H1 (cell line): ENCODE measurements around the gene TGFBR1. TPM values are rescaled to one million over a fixed set of nuclear protein-coding genes. Genes with fewer than 3 reads are reported as not detected.

ENCODE experiments used
- CTCF ChIA-PET: fragments of 300-600 bp; sonication (Branson Sonifier 250); formaldehyde crosslinking; loops from one replicate; lab custom pipeline; 2021; ENCODE audit not compliant: partially characterized antibody; lab: Charles Lee
- POLR2A ChIA-PET: fragments of 300-600 bp; sonication (Branson Sonifier 250); formaldehyde crosslinking; loops from one replicate; lab custom pipeline; 2021; ENCODE audit warnings: inconsistent platforms; ENCODE audit not compliant: partially characterized antibody; lab: Charles Lee
- DNase-seq, 2 experiments: peaks; one replicate each; pipeline versions ENCODE4 v3.0.0 to v3.0.0-alpha.2; 2010 to 2022; ENCODE audit warnings: low spot score in 2 of 2, low read depth in 1 of 2, mixed read lengths in 1 of 2
- FAIRE-seq: peaks from 2 replicates; lab custom pipeline; 2011; peaks lifted over from hg19 to GRCh38; lab: Jason Lieb, UNC
- H2AFZ ChIP-seq: 2 replicates; pipeline ENCODE4 v1.8.1; 2012; ENCODE audit warnings: low read length, inconsistent platforms
- H2AK5ac ChIP-seq: 2 replicates; pipeline ENCODE4 v1.6.1; 2013; ENCODE audit warnings: low read depth, low read length
- H2BK120ac ChIP-seq: replicated peaks from 2 replicates; pipeline ENCODE3; 2013; ENCODE audit warnings: low read depth, low read length, inconsistent platforms
- H2BK12ac ChIP-seq: 2 replicates; pipeline ENCODE4 v1.6.1; 2013; ENCODE audit warnings: low read depth, low read length
- H2BK15ac ChIP-seq: 2 replicates; pipeline ENCODE4 v1.6.1; 2013; ENCODE audit warnings: low read length
- H2BK20ac ChIP-seq: 2 replicates; pipeline ENCODE4 v1.6.1; 2013; ENCODE audit warnings: low read length
- H2BK5ac ChIP-seq: 2 replicates; pipeline ENCODE4 v1.6.1; 2013; ENCODE audit warnings: low read depth, low read length
- H3K14ac ChIP-seq: 2 replicates; pipeline ENCODE4 v1.6.1; 2013; ENCODE audit warnings: inconsistent platforms; ENCODE audit not compliant: insufficient read length
- H3K18ac ChIP-seq: 2 replicates; pipeline ENCODE4 v1.6.1; 2013; ENCODE audit warnings: low read length; ENCODE audit errors: extremely low read depth
- H3K23ac ChIP-seq: 2 replicates; pipeline ENCODE4 v1.6.1; 2013; ENCODE audit warnings: inconsistent platforms; ENCODE audit not compliant: insufficient read length
- H3K23me2 ChIP-seq: 2 replicates; pipeline ENCODE4 v1.6.1; 2013; ENCODE audit warnings: low read depth, low read length
- H3K27ac ChIP-seq: 2 replicates; pipeline ENCODE4 v1.6.1; 2011; ENCODE audit warnings: low read depth, low read length, inconsistent platforms
- H3K27me3 ChIP-seq, 4 experiments: replicated peaks in 1 of 4; 1 replicate in 1 of 4; 2 replicates in 3 of 4; pipeline versions ENCODE4 v1.6.1 to v1.8.1; 2011 to 2013; ENCODE audit warnings: low read length in 3 of 4, mild to moderate bottlenecking in 3 of 4, inconsistent platforms in 2 of 4, mixed read lengths in 2 of 4, moderate library complexity in 1 of 4; ENCODE audit not compliant: control insufficient read depth in 3 of 4, insufficient read depth in 3 of 4; ENCODE audit errors: extremely low read depth in 1 of 4
- H3K36me3 ChIP-seq, 4 experiments: 2 replicates each; pipeline versions ENCODE4 v1.6.1 to v1.8.1; 2011 to 2013; ENCODE audit warnings: mild to moderate bottlenecking in 4 of 4, low read length in 3 of 4, moderate library complexity in 2 of 4, control low read depth in 1 of 4, inconsistent platforms in 1 of 4; ENCODE audit not compliant: insufficient read depth in 4 of 4, control insufficient read depth in 2 of 4
- H3K4ac ChIP-seq: replicated peaks from 2 replicates; pipeline ENCODE3; 2013; ENCODE audit warnings: low read length, low read depth, mixed read lengths, inconsistent platforms; ENCODE audit not compliant: insufficient read length
- H3K4me1 ChIP-seq, 4 experiments: replicated peaks in 1 of 4; 1 replicate in 1 of 4; 2 replicates in 3 of 4; pipeline versions ENCODE4 v1.6.1 to v1.8.1; 2011 to 2013; ENCODE audit warnings: low read length in 3 of 4, inconsistent platforms in 2 of 4, mixed read lengths in 1 of 4; ENCODE audit not compliant: insufficient read depth in 4 of 4, control insufficient read depth in 3 of 4
- H3K4me2 ChIP-seq, 2 experiments: 2 replicates each; pipeline versions ENCODE4 v1.6.1 to v1.8.1; 2011 to 2013; ENCODE audit warnings: low read depth in 2 of 2, low read length in 2 of 2, control low read depth in 1 of 2, inconsistent platforms in 1 of 2, mild to moderate bottlenecking in 1 of 2; ENCODE audit not compliant: insufficient read depth in 1 of 2
- H3K4me3 ChIP-seq, 4 experiments: fragments of 200-600, 300-600 bp in 1 of 4; sonication (generic), shearing (Covaris generic), sonication (Bioruptor Twin) in 1 of 4; 2 replicates each; pipeline versions ENCODE4 v1.5.1 to v1.8.1; 2011 to 2016; ENCODE audit warnings: low read length in 4 of 4, low read depth in 3 of 4, control low read depth in 2 of 4, inconsistent platforms in 2 of 4, mild to moderate bottlenecking in 2 of 4, mixed read lengths in 1 of 4, moderate library complexity in 1 of 4; ENCODE audit not compliant: insufficient read depth in 2 of 4; ENCODE audit errors: extremely low read depth in 1 of 4
- H3K56ac ChIP-seq: replicated peaks from 2 replicates; pipeline ENCODE3; 2013; ENCODE audit warnings: low read depth, mild to moderate bottlenecking, mixed read lengths, low read length, inconsistent platforms; ENCODE audit not compliant: insufficient read length
- H3K79me1 ChIP-seq: 2 replicates; pipeline ENCODE4 v1.6.1; 2013; ENCODE audit warnings: low read depth, low read length, control low read depth
- H3K79me2 ChIP-seq, 2 experiments: 2 replicates each; pipeline versions ENCODE4 v1.6.1 to v1.8.1; 2012 to 2013; ENCODE audit warnings: low read length in 2 of 2, mild to moderate bottlenecking in 2 of 2, inconsistent platforms in 1 of 2; ENCODE audit not compliant: insufficient read depth in 2 of 2, control insufficient read depth in 1 of 2
- H3K9ac ChIP-seq, 4 experiments: replicated peaks in 1 of 4; 1 replicate in 1 of 4; 2 replicates in 3 of 4; pipeline versions ENCODE4 v1.6.1 to v1.8.1; 2011 to 2013; ENCODE audit warnings: low read depth in 3 of 4, low read length in 3 of 4, control low read depth in 2 of 4, mild to moderate bottlenecking in 2 of 4, moderate library complexity in 2 of 4, inconsistent platforms in 1 of 4; ENCODE audit errors: extremely low read depth in 1 of 4
- H3K9me3 ChIP-seq, 2 experiments: 2 replicates each; pipeline versions ENCODE4 v1.6.1 to v1.8.1; 2012 to 2013; ENCODE audit warnings: mild to moderate bottlenecking in 2 of 2, moderate library complexity in 2 of 2, control low read depth in 1 of 2, inconsistent platforms in 1 of 2, low read depth in 1 of 2, low read length in 1 of 2, mixed read lengths in 1 of 2; ENCODE audit not compliant: insufficient read depth in 2 of 2
- H4K20me1 ChIP-seq, 2 experiments: replicated peaks in 1 of 2; 2 replicates each; pipeline versions ENCODE3 to v1.8.1; 2011 to 2013; ENCODE audit warnings: inconsistent platforms in 2 of 2, low read length in 2 of 2, mild to moderate bottlenecking in 1 of 2; ENCODE audit not compliant: insufficient read depth in 2 of 2, control insufficient read depth in 1 of 2
- H4K5ac ChIP-seq: 2 replicates; pipeline ENCODE4 v1.6.1; 2013; ENCODE audit warnings: low read length, low read depth, mixed read lengths, inconsistent platforms; ENCODE audit not compliant: insufficient read length
- H4K8ac ChIP-seq: 2 replicates; pipeline ENCODE4 v1.8.0; 2013; ENCODE audit warnings: mild to moderate bottlenecking, moderate library complexity, low read length, inconsistent platforms; ENCODE audit not compliant: insufficient read depth; ENCODE audit errors: extremely low read depth
- H4K91ac ChIP-seq: replicated peaks from 2 replicates; pipeline ENCODE3; 2013; ENCODE audit warnings: low read length, mixed read lengths, inconsistent platforms; ENCODE audit not compliant: insufficient read length
- CREB1 ChIP-seq: IDR thresholded peaks from 2 replicates; pipeline ENCODE4 v1.6.1; 2012; ENCODE audit warnings: inconsistent platforms
- HDAC2 ChIP-seq, 2 experiments: fragments of 300-600 bp in 1 of 2; sonication (generic) in 1 of 2; IDR thresholded peaks; 2 replicates each; pipeline ENCODE4 v1.6.1; 2011 to 2012; ENCODE audit warnings: low read depth in 2 of 2, low read length in 2 of 2, mild to moderate bottlenecking in 2 of 2, moderate library complexity in 2 of 2, borderline replicate concordance in 1 of 2, inconsistent platforms in 1 of 2
- HDAC6 ChIP-seq: IDR thresholded peaks from one replicate; pipeline ENCODE4 v1.7.1; 2012; ENCODE audit warnings: low read depth, mild to moderate bottlenecking, inconsistent platforms, low read length, moderate library complexity
- WGBS, 2 experiments: shearing (Covaris generic) in 1 of 2; methylation state at CpG; one replicate each; pipeline versions ENCODE4 v1.1.6 to v1.1.7; 2013 to 2015; ENCODE audit warnings: low lambda C conversion rate in 2 of 2, mixed read lengths in 2 of 2, inconsistent platforms in 1 of 2, low coverage in 1 of 2, missing lambda C conversion rate in 1 of 2; ENCODE audit not compliant: insufficient replicate concordance in 2 of 2, insufficient coverage in 1 of 2, insufficient read length in 1 of 2; ENCODE audit errors: extremely low coverage in 1 of 2, missing lambda C conversion rate in 1 of 2; 5-methylcytosine and 5-hydroxymethylcytosine counted together
- polyA plus RNA-seq, 7 experiments: library from polyadenylated mRNA; depleted of rRNA in 3 of 7; stranded (reverse) in 5 of 7; unstranded in 2 of 7; fragments of >200 nt in 5 of 7; fragments of 200-250 nt in 2 of 7; gene quantifications; 1 replicate in 5 of 7; 2 replicates in 1 of 7; 4 replicates in 1 of 7; pipeline versions ENCODE4 v1.2.1 to v1.2.3, GENCODE V29; 2011 to 2013; ENCODE audit warnings: missing spikeins in 2 of 7, mixed read lengths in 2 of 7
- total RNA-seq: library from RNA; stranded (reverse); fragmentation: NEBNext Ultra II Directional; extraction: Animal tissue kit (Norgen Biotek cat#: 25700); gene quantifications from 2 replicates; pipeline ENCODE4 v1.2.1, GENCODE V29; 2021

The TGFBR1 gene
- total and polyA plus RNA-seq, 2 of the 8 experiments (the other 6 are each of a cell fraction or from before 2014, with no cell fraction given) = 16.8 to 52.4 TPM

- Histone ChIP-seq H3K27me3 (no peaks in the 10 kb centered on the region; a peak in 1 of 7 replicates), H2BK15ac (no peak overlapping the region), H3K4me3 (no peak overlapping the region), H3K56ac (no peak overlapping the region), H4K20me1 (no peaks in the 10 kb centered on the region), H4K8ac (no peak overlapping the region), H3K18ac (no peak overlapping the region), H3K4me1 (no peaks in the 10 kb centered on the region), H2BK12ac (no peak overlapping the region), H3K9ac (no peak overlapping the region), H3K36me3 (no peaks in the 10 kb centered on the region), H4K5ac (no peak overlapping the region), H3K27ac (no peak overlapping the region), H3K23ac (no peak overlapping the region), H3K9me3 (no peaks in the 10 kb centered on the region), H2BK120ac (no peak overlapping the region), H2AFZ (no peak overlapping the region), H3K4me2 (no peak overlapping the region), H3K79me2 (no peaks in the 10 kb centered on the region), H2BK20ac (no peak overlapping the region), H3K4ac (no peak overlapping the region), H2AK5ac (no peak overlapping the region), H2BK5ac (no peak overlapping the region), H4K91ac (no peak overlapping the region), H3K23me2 (no peaks in the 10 kb centered on the region), H3K14ac (no peak overlapping the region), H3K79me1 (no peaks in the 10 kb centered on the region)
- ChIA-PET POLR2A (no interaction called here), CTCF (interaction anchor here (1.1 to 2.0 kb wide), 2 partner anchors 29 to 85 kb away, joined by 3 to 6 read pairs; no protein-coding TSS in a partner anchor)
- FAIRE-seq = no peak
- WGBS, 2 experiments = 100% methylated on average over 1 of the region's 1 CpG; no CpG with 5 or more reads in 1 of the 2 experiments
- no peak for DNase-seq
- TF ChIP-seq CREB1 (no peak), HDAC6 (no peak), HDAC2 (IDR thresholded peaks at IDR 0.05; ENCODE audit: borderline replicate concordance in 1 of 2, low read depth in 2 of 2, low read length in 2 of 2) (no peak)
Measured at GRCh38 chr9:99055384-99055783, 49.5 kb upstream of the TGFBR1 start.
